Measurements from ENCODE around the gene ALKBH6. TPM values are rescaled to one million over a fixed set of nuclear protein-coding genes. Genes with fewer than 3 reads are reported as not detected.

ALKBH6 gene
- total RNA-seq, 1 donor from 2014 or later = 27.3 TPM

GRCh38 chr19:36032251-36033104 lies 18.5 kb upstream of the ALKBH6 start, which contains the start of gene CLIP3:
Gene CLIP3 (minus strand): TSS chr19:36032873. CDS start chr19:36032357, 516 bp downstream.
- Mint-ChIP-seq H3K36me3 (ENCODE audit: low read depth, unreplicated experiment) (peaks cover 12% of the 10 kb centered on the region), H3K27me3 (ENCODE audit: low read depth, unreplicated experiment) (peaks cover 2% of the 10 kb centered on the region), H3K4me1 (ENCODE audit: low read depth, unreplicated experiment) (peaks cover 7% of the 10 kb centered on the region), H3K27ac (ENCODE audit: unreplicated experiment) (peak within 1 kb of the TSS; percentile 34), H3K4me3 (ENCODE audit: unreplicated experiment) (peak within 1 kb of the TSS; percentile 90), H3K9me3 (ENCODE audit: unreplicated experiment) (peaks cover 5% of the 10 kb centered on the region)
- H3K27ac ChIP-seq (ENCODE audit: low read depth, low read length) = no peak within 1 kb of the TSS
- TF ChIP-seq CTCF (IDR thresholded peaks at IDR 0.05; ENCODE audit: insufficient read depth, low read depth, low read length) (no peak), EZH2 (IDR thresholded peaks at IDR 0.05; ENCODE audit: insufficient read depth, low read length) (no peak)
- H3K4me3 ChIP-seq (ENCODE audit: insufficient read depth, low read depth, low read length) = peak within 1 kb of the TSS; percentile 71
- no peaks in the 10 kb centered on the region for H3K36me3 ChIP-seq (ENCODE audit: insufficient read depth, low read length)
- no peaks in the 10 kb centered on the region for H3K9me3 ChIP-seq (ENCODE audit: insufficient read depth, low read depth, low read length)
- DNase-seq (ENCODE audit: low read depth) = peak; percentile 42
- peak within 1 kb of the TSS; percentile 86 for H3K9ac ChIP-seq (ENCODE audit: low read length)
- no peaks in the 10 kb centered on the region for H3K79me2 ChIP-seq (ENCODE audit: insufficient read depth, low read length)
- H3K4me1 ChIP-seq (ENCODE audit: insufficient read depth, low read length) = no peaks in the 10 kb centered on the region
- peaks cover 12% of the 10 kb centered on the region for H4K20me1 ChIP-seq (ENCODE audit: insufficient read depth, low read length)
- no peaks in the 10 kb centered on the region for H3K27me3 ChIP-seq (ENCODE audit: insufficient read depth, low read length)
- peak within 1 kb of the TSS; percentile 85 for H2AFZ ChIP-seq (ENCODE audit: low read depth, low read length)
- FAIRE-seq = no peak
- peak within 1 kb of the TSS; percentile 91 for H3K4me2 ChIP-seq (ENCODE audit: low read length)

- no peak for FAIRE-seq
- Histone ChIP-seq H2AFZ (ENCODE audit: low read depth, low read length) (no peak overlapping the region), H3K36me3 (ENCODE audit: insufficient read depth, low read length) (no peaks in the 10 kb centered on the region), H3K9ac (ENCODE audit: low read length) (no peak overlapping the region), H3K4me1 (ENCODE audit: insufficient read depth, low read length) (no peaks in the 10 kb centered on the region), H3K27ac (ENCODE audit: low read depth, low read length) (no peak overlapping the region), H4K20me1 (ENCODE audit: insufficient read depth, low read length) (peaks cover 12% of the 10 kb centered on the region), H3K4me3 (ENCODE audit: insufficient read depth, low read depth, low read length) (no peak overlapping the region), H3K79me2 (ENCODE audit: insufficient read depth, low read length) (no peaks in the 10 kb centered on the region), H3K27me3 (ENCODE audit: insufficient read depth, low read length) (no peaks in the 10 kb centered on the region), H3K9me3 (ENCODE audit: insufficient read depth, low read depth, low read length) (no peaks in the 10 kb centered on the region), H3K4me2 (ENCODE audit: low read length) (no peak overlapping the region)
- DNase-seq (ENCODE audit: low read depth) = no peak
- TF ChIP-seq CTCF (IDR thresholded peaks at IDR 0.05; ENCODE audit: insufficient read depth, low read depth, low read length) (no peak), EZH2 (IDR thresholded peaks at IDR 0.05; ENCODE audit: insufficient read depth, low read length) (no peak)
- Mint-ChIP-seq H3K27ac (ENCODE audit: unreplicated experiment) (no peak overlapping the region), H3K36me3 (ENCODE audit: low read depth, unreplicated experiment) (peaks cover 18% of the 10 kb centered on the region), H3K9me3 (ENCODE audit: unreplicated experiment) (peaks cover 5% of the 10 kb centered on the region), H3K27me3 (ENCODE audit: low read depth, unreplicated experiment) (peaks cover 2% of the 10 kb centered on the region), H3K4me1 (ENCODE audit: low read depth, unreplicated experiment) (peaks cover 7% of the 10 kb centered on the region), H3K4me3 (ENCODE audit: unreplicated experiment) (peak overlapping the region; percentile 76)
These were observed 17.3 kb upstream of the ALKBH6 start for GRCh38 chr19:36031308-36031707.

Measured in astrocyte (in vitro differentiated cells and primary cell).